Activated CD8-positive, alpha-beta memory T cell treated with anti-CD3 and anti-CD28 coated beads, Interleukin-2, amount 50 U/mL, for 24 hours (primary cell): ENCODE data around the gene NREP.

ENCODE experiments used
- DNase-seq: peaks from one replicate; pipeline ENCODE4 v3.0.0-alpha.2; 2020; ENCODE audit errors: extremely low read depth

Gene NREP

GRCh38 chr5:111765613-111766571, 8.9 kb upstream of the NREP start:
- no peak for DNase-seq

- DNase-seq = no peak
Measured at GRCh38 chr5:111764019-111764418, 7.0 kb upstream of the NREP start.

GRCh38 chr5:111762895-111763294, 5.9 kb upstream of the NREP start:
- no peak for DNase-seq

GRCh38 chr5:111758284-111758628, 1.3 kb upstream of the NREP start:
- no peak for DNase-seq

- DNase-seq = peak; percentile 49
Measured at GRCh38 chr5:111757355-111758283, 625 bp upstream of the NREP start.

- DNase-seq = no peak
Measured at GRCh38 chr5:111755942-111756381, 1.0 kb downstream of the NREP start.

GRCh38 chr5:111755345-111755941, 1.6 kb downstream of the NREP start:
- DNase-seq = no peak

GRCh38 chr5:111753884-111754589, 3.0 kb downstream of the NREP start:
- DNase-seq = no peak

- no peak for DNase-seq
Measured at GRCh38 chr5:111752426-111752965, 4.5 kb downstream of the NREP start.

GRCh38 chr5:111749303-111750026, 7.5 kb downstream of the NREP start:
- DNase-seq = no peak

GRCh38 chr5:111748304-111748763, 8.7 kb downstream of the NREP start:
- no peak for DNase-seq

GRCh38 chr5:111747337-111747736, 9.7 kb downstream of the NREP start:
- no peak for DNase-seq

GRCh38 chr5:111746791-111747190, 10.2 kb downstream of the NREP start:
- DNase-seq = no peak

GRCh38 chr5:111745075-111745739, 11.8 kb downstream of the NREP start:
- DNase-seq = no peak

- DNase-seq = no peak
Measured at GRCh38 chr5:111744455-111744854, 12.5 kb downstream of the NREP start.

- DNase-seq = no peak
Measured at GRCh38 chr5:111743988-111744387, 13.0 kb downstream of the NREP start.

GRCh38 chr5:111743512-111743911, 13.5 kb downstream of the NREP start:
- DNase-seq = no peak

- no peak for DNase-seq
Measured at GRCh38 chr5:111742177-111742994, 14.6 kb downstream of the NREP start.

- no peak for DNase-seq
Measured at GRCh38 chr5:111741278-111741677, 15.7 kb downstream of the NREP start.
